Trophoblast cell (in vitro differentiated cells and primary cell): ENCODE data around the gene DNAH7.
"Not testable (repeated sequence)": the region's sequence is repeated elsewhere in the genome, so short reads cannot be mapped to it uniquely, and the experiment has no call there.

Source experiments
- DNase-seq, 2 donors: peaks; one replicate each; pipeline ENCODE4 v3.0.0-alpha.2; 2016
- H2AFZ ChIP-seq: 2 replicates; pipeline ENCODE4 v1.6.1; 2013; ENCODE audit warnings: low read length, moderate library complexity, mild to moderate bottlenecking; ENCODE audit not compliant: insufficient read depth, poor library complexity
- H2AK5ac ChIP-seq: 2 replicates; pipeline ENCODE4 v1.6.1; 2013; ENCODE audit warnings: mild to moderate bottlenecking, low read length
- H2BK120ac ChIP-seq: 2 replicates; pipeline ENCODE4 v1.6.1; 2013; ENCODE audit warnings: low read length, mild to moderate bottlenecking, moderate library complexity; ENCODE audit not compliant: insufficient read depth, poor library complexity
- H2BK12ac ChIP-seq: 2 replicates; pipeline ENCODE4 v1.6.1; 2013; ENCODE audit warnings: mild to moderate bottlenecking, low read length, moderate library complexity
- H2BK5ac ChIP-seq: 2 replicates; pipeline ENCODE4 v1.6.1; 2013; ENCODE audit warnings: low read length, low read depth, moderate library complexity, mild to moderate bottlenecking; ENCODE audit not compliant: poor library complexity
- H3K14ac ChIP-seq: 2 replicates; pipeline ENCODE4 v1.6.1; 2013; ENCODE audit warnings: mild to moderate bottlenecking, low read length
- H3K18ac ChIP-seq: 2 replicates; pipeline ENCODE4 v1.6.1; 2013; ENCODE audit warnings: mild to moderate bottlenecking, low read length
- H3K23ac ChIP-seq: 2 replicates; pipeline ENCODE4 v1.6.1; 2013; ENCODE audit warnings: low read length
- H3K27ac ChIP-seq: 2 replicates; pipeline ENCODE4 v1.5.1; 2013; ENCODE audit warnings: low read depth, mild to moderate bottlenecking, inconsistent platforms, low read length, moderate library complexity
- H3K27me3 ChIP-seq: 2 replicates; pipeline ENCODE4 v1.6.1; 2013; ENCODE audit warnings: inconsistent platforms, mild to moderate bottlenecking, low read length, moderate library complexity; ENCODE audit not compliant: insufficient read depth
- H3K36me3 ChIP-seq, 2 experiments: 1 replicate in 1 of 2; 2 replicates in 1 of 2; pipeline ENCODE4 v1.6.1; 2013; ENCODE audit warnings: low read length in 2 of 2, mild to moderate bottlenecking in 2 of 2, moderate library complexity in 1 of 2; ENCODE audit not compliant: insufficient read depth in 2 of 2, control insufficient read depth in 1 of 2
- H3K4ac ChIP-seq: 2 replicates; pipeline ENCODE4 v1.6.1; 2013; ENCODE audit warnings: low read depth, mild to moderate bottlenecking, low read length, moderate library complexity
- H3K4me1 ChIP-seq, 2 experiments: 1 replicate in 1 of 2; 2 replicates in 1 of 2; pipeline ENCODE4 v1.6.1; 2013; ENCODE audit warnings: low read length in 2 of 2, mild to moderate bottlenecking in 2 of 2, moderate library complexity in 1 of 2; ENCODE audit not compliant: insufficient read depth in 2 of 2, control insufficient read depth in 1 of 2
- H3K4me2 ChIP-seq: 2 replicates; pipeline ENCODE4 v1.6.1; 2013; ENCODE audit warnings: inconsistent platforms, mild to moderate bottlenecking, low read length, moderate library complexity
- H3K4me3 ChIP-seq: 2 replicates; pipeline ENCODE4 v1.5.1; 2013; ENCODE audit warnings: mild to moderate bottlenecking, low read depth, low read length, inconsistent platforms
- H3K79me1 ChIP-seq: one replicate; pipeline ENCODE4 v1.6.1; 2013; ENCODE audit warnings: low read length
- H3K79me2 ChIP-seq: 2 replicates; pipeline ENCODE4 v1.6.1; 2013; ENCODE audit warnings: low read length, mild to moderate bottlenecking; ENCODE audit not compliant: control insufficient read depth, insufficient read depth, poor library complexity
- H3K9ac ChIP-seq: 2 replicates; pipeline ENCODE4 v1.6.1; 2013; ENCODE audit warnings: mild to moderate bottlenecking, low read length
- H3K9me3 ChIP-seq: 2 replicates; pipeline ENCODE4 v1.6.1; 2013; ENCODE audit warnings: low read depth, mild to moderate bottlenecking, control low read depth, inconsistent platforms, low read length; ENCODE audit not compliant: insufficient read depth
- H4K12ac ChIP-seq: 2 replicates; pipeline ENCODE4 v1.6.1; 2013; ENCODE audit warnings: low read depth, mild to moderate bottlenecking, low read length, moderate library complexity
- H4K8ac ChIP-seq: 2 replicates; pipeline ENCODE4 v1.6.1; 2013; ENCODE audit warnings: low read depth, mild to moderate bottlenecking, low read length, moderate library complexity
- H4K91ac ChIP-seq: one replicate; pipeline ENCODE4 v1.6.1; 2013; ENCODE audit warnings: low read depth, mild to moderate bottlenecking, low read length, moderate library complexity
- WGBS: extraction: QIAGEN DNeasy Blood & Tissue Kit; methylation state at CpG from one replicate; pipeline ENCODE4 v1.1.7; 2013; ENCODE audit warnings: missing lambda C conversion rate; ENCODE audit not compliant: insufficient read length, insufficient coverage; ENCODE audit errors: extremely low coverage; 5-methylcytosine and 5-hydroxymethylcytosine counted together

The DNAH7 gene

DNA sequence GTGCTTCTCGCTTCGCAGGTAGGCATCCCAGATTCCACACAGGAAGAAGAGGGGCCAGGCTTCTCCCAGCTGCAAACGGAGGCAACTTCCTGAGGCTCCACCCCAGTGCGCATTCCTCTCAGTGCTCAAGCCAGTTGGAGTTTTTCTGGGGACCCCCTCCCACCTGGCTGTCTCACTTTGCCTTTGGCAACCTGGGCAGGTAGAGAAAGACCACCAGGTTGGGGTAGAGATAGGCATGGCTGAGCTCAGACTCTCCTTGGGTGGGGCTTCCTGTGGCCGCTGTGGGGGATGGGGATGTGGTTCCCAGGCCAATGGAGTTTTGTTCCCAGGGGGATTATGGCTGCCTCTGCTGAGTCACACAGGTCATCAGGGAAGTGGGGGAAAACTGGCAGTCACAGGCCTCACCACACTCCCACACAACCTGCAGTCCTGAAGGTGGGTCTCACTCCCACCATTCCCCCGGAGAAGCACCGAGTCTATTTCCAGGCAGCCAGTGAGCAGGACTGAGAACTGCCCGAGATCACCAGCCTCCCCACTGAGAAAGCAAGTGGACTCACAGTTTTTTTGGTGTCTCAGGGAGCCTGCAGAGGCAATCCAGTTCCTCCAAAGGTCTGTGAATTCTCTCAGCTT is 373.5 kb downstream of the DNAH7 start:
- Histone ChIP-seq H3K4me2 (peak overlapping the region; percentile 22), H4K8ac (peak overlapping the region; percentile 1), H3K18ac (peak overlapping the region; percentile 6), H2BK12ac (no peak overlapping the region), H3K9me3 (no peaks in the 10 kb centered on the region), H4K91ac (no peak overlapping the region), H3K9ac (no peak overlapping the region), H3K79me2 (peaks cover 3% of the 10 kb centered on the region), H4K12ac (no peak overlapping the region), H2BK5ac (peak overlapping the region; percentile 44), H2BK120ac (no peak overlapping the region), H3K27ac (peak overlapping the region; percentile 17), H3K27me3 (no peaks in the 10 kb centered on the region), H3K23ac (no peak overlapping the region), H3K4me3 (no peak overlapping the region), H3K14ac (peak overlapping the region; percentile 26), H3K4ac (no peak overlapping the region), H3K79me1 (peaks cover 2% of the 10 kb centered on the region), H3K4me1 (peaks cover 8 to 13% of the 10 kb centered on the region in 2 experiments), H3K36me3 (peaks cover 5 to 9% of the 10 kb centered on the region in 2 experiments), H2AFZ (no peak overlapping the region), H2AK5ac (no peak overlapping the region)
- WGBS = no CpG with 5 or more reads among the region's 8 CpGs
- no peak for DNase-seq

DNA sequence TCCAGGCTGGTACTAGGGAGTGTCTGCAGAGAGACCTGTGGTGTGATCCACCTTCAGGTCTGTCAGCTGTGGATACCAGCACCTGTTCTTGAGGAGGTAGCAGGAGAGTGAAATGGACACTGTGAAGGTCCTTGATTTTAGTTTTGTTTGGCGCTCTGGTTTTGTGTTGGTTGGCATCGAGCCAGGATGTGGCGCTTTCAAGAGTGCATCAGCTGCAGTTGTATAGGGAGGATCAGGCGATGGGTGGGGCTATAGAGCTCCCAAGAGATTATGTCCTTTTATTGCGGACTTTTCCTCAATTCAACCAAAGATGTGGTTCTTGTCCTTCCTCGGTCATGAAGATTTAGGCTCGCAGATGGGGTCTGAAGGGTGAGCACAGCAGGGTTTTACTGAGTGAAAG is 374.1 kb downstream of the DNAH7 start:
- peaks cover 2% of the 10 kb centered on the region for H3K79me1 ChIP-seq
- peaks cover 8 to 13% of the 10 kb centered on the region in 2 experiments for H3K4me1 ChIP-seq
- no peak overlapping the region for H3K14ac ChIP-seq

DNA sequence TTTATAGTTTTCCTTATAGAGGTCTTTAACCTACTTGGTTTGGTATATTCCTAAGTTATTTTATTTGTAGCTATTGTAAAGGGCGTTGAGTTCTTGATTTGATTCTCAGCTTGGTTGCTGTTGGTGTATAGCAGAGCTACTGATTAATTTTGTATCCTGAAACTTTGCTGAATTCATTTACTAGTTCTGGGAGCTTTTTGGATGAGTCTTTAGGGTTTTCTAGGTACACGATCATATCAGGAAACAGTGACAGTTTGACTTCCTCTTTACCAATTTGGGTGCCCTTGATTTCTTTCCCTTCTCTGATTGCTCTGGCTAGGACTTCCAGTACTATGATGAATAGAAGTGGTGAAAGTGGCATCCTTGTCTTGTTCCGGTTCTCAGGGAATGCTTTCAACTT is 376.1 kb downstream of the DNAH7 start:
- not testable (repeated sequence) for H2BK12ac ChIP-seq, H3K23ac ChIP-seq, H3K9me3 ChIP-seq, H3K79me2 ChIP-seq, H3K4ac ChIP-seq, H3K79me1 ChIP-seq, H4K91ac ChIP-seq, H3K9ac ChIP-seq, H3K18ac ChIP-seq, H3K14ac ChIP-seq, H3K36me3 ChIP-seq, H2AK5ac ChIP-seq, DNase-seq, H3K27ac ChIP-seq, H2AFZ ChIP-seq, H3K27me3 ChIP-seq, H4K8ac ChIP-seq, H4K12ac ChIP-seq, H2BK120ac ChIP-seq, H3K4me2 ChIP-seq, H2BK5ac ChIP-seq, H3K4me3 ChIP-seq
- peaks cover 8 to 13% of the 10 kb centered on the region in 2 experiments for H3K4me1 ChIP-seq
- WGBS = no CpG with 5 or more reads among the region's 3 CpGs

More for the DNA sequence above, 374.1 kb downstream of the DNAH7 start:
- Histone ChIP-seq H2AFZ (no peak overlapping the region), H3K18ac (no peak overlapping the region), H4K8ac (no peak overlapping the region), H3K79me2 (peaks cover 3% of the 10 kb centered on the region), H3K36me3 (peaks cover 5 to 9% of the 10 kb centered on the region in 2 experiments), H3K9me3 (no peaks in the 10 kb centered on the region), H3K9ac (no peak overlapping the region), H2BK12ac (no peak overlapping the region), H4K12ac (no peak overlapping the region), H2BK5ac (peak overlapping the region; percentile 44), H3K4ac (no peak overlapping the region), H3K27me3 (no peaks in the 10 kb centered on the region), H2BK120ac (no peak overlapping the region), H3K4me2 (no peak overlapping the region), H4K91ac (no peak overlapping the region), H3K4me3 (no peak overlapping the region), H2AK5ac (no peak overlapping the region), H3K23ac (no peak overlapping the region), H3K27ac (no peak overlapping the region)
- no peak for DNase-seq
- no CpG with 5 or more reads among the region's 7 CpGs for WGBS
